DMS 273 (cell line): ENCODE measurements around the gene DOCK9.
"Not testable (repeated sequence)": the region's sequence is repeated elsewhere in the genome, so short reads cannot be mapped to it uniquely, and the experiment has no call there.

Experiments used
- DNase-seq: peaks from one replicate; lab custom pipeline; 2025; ENCODE audit not compliant: unreplicated experiment; lab: John Stamatoyannopoulos, UW

Gene DOCK9

DNA sequence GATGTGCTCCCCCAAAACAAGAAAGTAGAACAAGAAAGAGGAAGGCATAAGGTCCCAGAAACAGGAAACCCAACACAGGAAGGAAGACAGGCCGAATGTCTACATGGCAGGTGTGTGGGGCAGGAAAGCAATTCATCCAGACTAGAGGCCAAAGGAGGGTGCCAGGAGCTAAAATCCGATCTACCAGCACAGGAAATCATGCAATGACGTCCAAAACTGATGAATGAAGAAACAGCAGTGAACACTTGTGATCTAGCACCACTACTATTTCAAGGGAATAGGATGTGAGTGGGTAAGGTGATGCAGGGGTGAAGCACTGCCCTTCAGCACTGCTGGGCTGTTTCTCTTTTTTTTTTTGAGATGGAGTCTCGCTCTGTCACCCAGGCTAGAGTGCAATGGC, 59.1 kb downstream of the DOCK9 start:
- DNase-seq = no peak

GRCh38 chr13:98917116-98917515, 60.7 kb downstream of the DOCK9 start:
- DNase-seq = no peak

GRCh38 chr13:98916403-98916802, 61.5 kb downstream of the DOCK9 start:
- DNase-seq = no peak

GRCh38 chr13:98915981-98916380, 61.9 kb downstream of the DOCK9 start:
- DNase-seq = no peak

DNA sequence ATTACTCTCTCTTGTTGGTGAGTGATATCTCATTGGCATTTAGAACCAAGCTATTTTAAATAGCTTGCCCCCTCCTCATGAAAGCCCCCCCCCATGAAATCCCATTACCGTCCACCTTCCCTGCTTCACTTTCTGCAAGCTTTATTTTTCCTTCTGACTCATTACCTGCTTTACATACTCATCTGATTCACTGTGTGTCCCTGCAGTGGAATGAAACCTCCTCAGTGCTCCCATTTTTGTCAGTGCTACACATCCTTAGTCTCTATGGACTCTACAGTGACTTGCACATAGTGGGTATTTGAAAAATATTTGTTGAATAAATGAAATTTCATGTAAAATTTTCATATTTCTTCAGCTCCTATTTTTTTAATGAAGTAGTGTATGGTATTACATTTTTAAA, 62.3 kb downstream of the DOCK9 start:
- no peak for DNase-seq

DNA sequence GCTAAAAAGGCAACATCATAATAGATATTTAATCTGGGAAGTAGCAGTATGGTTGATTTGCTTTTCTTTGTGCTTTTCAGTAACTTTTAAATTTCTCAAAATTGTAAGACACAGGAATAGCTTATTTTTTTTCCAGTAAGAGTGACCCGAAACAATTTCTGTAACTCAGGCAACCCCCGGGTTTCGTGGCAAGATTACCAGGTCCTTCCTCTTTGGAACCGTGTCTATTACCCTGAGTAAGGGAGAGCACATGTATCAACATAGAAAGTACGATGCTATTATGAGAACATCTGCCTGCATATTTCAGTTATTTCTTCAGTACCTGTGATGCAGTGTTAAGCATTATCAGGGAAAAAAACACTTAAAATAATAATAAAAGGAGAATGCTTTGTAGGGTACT, 64.1 kb downstream of the DOCK9 start:
- DNase-seq = no peak

DNA sequence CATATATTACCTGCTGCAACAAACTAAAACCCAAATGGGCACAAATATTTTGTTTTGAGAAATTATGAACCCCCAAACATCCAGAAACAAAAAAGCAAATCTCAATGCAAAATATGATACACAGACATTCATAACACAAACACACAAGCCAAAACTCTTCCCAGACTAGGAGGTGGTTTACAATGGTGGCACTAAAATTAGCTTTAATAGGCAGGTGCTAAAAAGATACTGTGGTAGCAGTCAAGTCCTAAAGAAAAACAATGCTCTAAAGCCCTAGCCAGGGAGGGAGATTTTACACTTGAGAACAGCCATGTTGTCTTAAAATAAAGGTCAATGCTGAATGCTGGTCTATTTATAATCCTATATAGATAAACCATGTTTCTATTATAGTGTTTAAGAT, 65.0 kb downstream of the DOCK9 start:
- no peak for DNase-seq

- no peak for DNase-seq
Observed at GRCh38 chr13:98910501-98910951, 67.3 kb downstream of the DOCK9 start.

DNA sequence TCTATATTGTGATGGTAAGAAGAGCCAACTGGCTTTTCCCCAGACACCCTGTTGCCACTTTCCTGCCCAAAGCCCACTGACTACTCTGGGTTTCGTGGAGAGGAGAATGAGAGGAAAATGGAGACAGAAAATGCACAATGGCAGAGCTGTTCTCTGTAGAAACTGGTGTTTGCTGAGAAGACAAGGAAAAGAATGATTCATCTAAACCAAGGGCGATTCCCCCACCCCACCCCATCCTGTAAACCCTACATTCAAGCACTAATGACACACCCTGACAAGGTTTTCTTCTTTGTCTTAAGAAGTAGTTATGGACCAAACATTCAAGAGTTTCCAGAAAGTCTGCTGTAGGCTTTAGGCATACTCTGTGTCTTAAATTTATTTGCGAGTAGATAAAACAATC, 68.8 kb downstream of the DOCK9 start:
- DNase-seq = no peak

DNA sequence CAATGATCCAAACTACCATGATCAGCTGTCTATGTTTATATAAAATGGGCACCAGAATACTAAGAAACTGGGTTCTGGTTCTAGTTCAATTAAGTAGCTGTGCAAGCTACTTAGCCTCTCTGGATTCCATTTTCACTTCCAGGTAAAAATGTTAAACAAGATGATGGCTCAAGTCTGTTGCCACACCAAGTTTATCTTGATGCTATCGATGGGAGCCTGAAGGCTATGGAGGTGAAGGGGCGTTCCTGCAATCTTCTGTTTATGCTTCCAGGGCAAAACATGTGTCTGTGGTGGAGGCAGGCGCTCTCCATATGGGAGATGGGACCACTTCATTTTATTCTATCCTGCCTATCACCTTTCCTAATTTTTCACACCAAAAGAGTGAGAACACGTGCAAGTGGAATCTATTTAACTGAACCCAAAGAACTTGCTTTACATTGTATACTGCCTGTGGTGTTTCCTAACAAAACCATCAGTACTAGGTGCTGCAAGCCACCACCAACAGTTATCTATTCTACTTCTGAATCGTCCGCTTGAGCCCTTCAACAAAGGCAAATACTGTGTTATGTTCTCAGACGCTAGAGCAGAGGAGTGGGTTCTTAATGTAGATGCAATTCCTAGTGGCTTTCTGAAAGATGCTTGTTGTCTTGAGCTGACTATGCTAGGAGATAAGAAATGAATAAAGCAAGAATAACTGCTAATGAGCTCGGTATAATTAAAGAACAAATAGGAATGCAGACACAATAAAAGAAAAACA, 70.9 kb downstream of the DOCK9 start:
- no peak for DNase-seq

- no peak for DNase-seq
Observed at GRCh38 chr13:98905199-98905598, 72.7 kb downstream of the DOCK9 start.

DNA sequence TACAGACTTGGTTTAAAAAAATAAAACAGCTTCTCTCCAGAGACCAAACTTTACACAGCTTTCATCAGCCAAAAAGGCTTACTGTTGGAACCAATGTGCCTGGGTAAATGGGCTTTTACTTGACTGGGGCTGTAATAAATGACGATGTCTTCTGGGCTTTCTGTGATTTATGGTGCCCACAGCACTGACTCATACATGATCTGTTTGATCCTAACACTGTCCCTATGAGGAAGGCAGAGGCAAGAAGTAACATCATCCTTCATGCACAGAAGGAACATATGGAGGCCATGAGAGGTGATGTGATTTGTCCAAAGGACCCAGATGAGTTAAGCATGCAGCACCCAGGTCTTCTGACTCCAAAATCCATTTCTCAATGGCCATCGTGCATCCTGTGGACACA, 77.4 kb downstream of the DOCK9 start:
- no peak for DNase-seq

GRCh38 chr13:98897706-98898105, 80.2 kb downstream of the DOCK9 start:
- DNase-seq = no peak

DNA sequence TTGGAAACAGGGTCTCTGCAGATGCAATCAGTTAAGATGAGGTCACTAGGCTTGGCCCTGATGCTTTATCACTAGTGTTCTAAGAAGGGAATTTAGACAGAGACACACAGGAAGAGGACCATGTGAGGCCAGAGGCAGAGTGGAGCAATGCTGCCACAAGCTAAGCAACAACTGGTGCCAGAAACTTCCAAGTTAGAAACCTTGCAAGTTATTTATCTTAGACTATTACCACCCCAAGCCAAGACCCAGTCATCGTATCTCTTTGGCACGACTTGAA, 81.1 kb downstream of the DOCK9 start:
- no peak for DNase-seq

DNA sequence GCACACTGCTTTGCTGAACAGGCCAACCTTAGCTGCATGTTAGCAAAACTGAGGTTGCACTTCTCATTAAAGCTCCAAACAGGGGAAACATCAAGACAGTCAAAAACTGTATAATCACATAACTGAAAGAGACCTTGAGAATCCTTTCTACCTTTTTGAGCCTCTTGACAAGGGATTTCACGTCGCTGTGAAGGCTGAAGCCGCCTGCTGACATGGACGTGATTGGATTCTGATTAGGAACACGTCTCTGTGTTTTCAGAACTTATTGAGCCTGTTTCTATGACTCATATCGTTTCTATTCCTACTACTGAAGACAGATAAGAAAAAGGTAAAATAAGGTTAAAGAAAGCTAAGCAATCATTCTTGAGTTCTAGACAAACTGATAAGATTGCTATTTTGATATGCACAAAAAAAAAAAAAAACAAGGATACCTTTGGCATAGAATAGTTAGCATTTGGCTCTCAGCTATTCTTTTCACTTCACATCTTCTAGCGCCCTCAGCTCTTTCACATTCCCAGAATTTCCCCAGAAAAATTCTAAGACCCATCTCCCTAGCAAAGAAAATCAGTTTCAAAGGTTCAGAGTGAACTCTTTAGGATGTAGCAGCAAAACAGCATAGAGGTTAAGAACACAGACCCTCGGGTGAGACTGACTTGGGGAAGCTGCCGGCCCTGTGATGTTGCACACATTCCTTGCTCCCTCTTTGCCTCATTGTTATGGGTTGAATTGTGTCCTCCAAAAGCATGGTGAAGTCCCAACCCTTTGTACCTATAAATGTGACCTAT, 81.6 kb downstream of the DOCK9 start:
- DNase-seq = no peak

- not testable (repeated sequence) for DNase-seq
Observed at GRCh38 chr13:98894814-98895213, 83.0 kb downstream of the DOCK9 start.

DNA sequence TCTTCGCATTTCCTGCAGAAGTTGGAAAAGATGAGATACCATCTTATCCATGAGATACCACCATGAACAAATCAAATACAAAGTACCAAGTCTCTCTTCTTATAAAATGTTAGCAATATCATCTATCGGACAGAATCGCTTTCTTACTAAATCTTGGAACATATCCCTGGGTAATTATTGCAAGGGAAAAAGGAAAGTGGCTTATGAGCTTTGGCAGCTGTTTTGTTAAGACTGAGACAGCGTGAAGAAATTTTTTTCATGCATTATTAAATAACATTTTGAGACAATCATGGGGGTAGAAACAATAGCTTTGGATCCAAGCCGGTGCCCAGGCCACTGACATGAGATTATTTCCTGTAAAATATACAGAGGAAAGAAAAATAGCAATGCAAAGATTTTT, 84.5 kb downstream of the DOCK9 start:
- DNase-seq = no peak

- DNase-seq = no peak
Observed at GRCh38 chr13:98892821-98893220, 85.0 kb downstream of the DOCK9 start.

GRCh38 chr13:98892077-98892476, 85.8 kb downstream of the DOCK9 start:
- DNase-seq = no peak

GRCh38 chr13:98890925-98891324, 86.9 kb downstream of the DOCK9 start:
- no peak for DNase-seq

- DNase-seq = peak; percentile 21
Observed at GRCh38 chr13:98890186-98890585, 87.7 kb downstream of the DOCK9 start.

- no peak for DNase-seq
Observed at GRCh38 chr13:98889419-98890085, 88.3 kb downstream of the DOCK9 start.
